Measurements from ENCODE around the gene LCN6.
"Not testable (repeated sequence)": the region's sequence is repeated elsewhere in the genome, so short reads cannot be mapped to it uniquely, and the experiment has no call there.

Gene LCN6

DNA sequence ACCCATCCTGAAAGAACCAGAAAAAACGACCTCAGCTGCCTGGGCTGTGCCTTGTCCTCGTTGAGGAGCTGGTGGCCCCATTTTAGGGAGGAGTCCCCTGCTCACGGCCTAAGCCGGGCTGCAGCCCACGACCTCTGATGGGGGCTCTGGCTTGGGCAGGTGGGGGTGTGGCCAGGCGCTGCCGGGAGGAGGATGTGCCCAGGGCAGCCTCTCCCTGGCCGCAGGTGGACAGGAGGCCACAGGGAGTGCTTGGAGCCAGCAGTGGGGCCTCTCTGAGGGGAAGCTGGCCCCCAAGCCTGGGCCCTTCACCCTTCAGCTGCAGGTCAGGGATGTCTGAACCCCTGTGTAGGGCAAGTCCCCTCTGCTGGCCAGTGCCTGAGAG lies 33.4 kb downstream of the LCN6 start:
- Histone ChIP-seq H3K9me3 (ENCODE audit: low read depth, low read length) (no peaks in the 10 kb centered on the region), H3K27ac (no peak overlapping the region), H3K36me3 (ENCODE audit: insufficient read depth, low read length) (no peaks in the 10 kb centered on the region), H3K4me3 (no peak overlapping the region), H3K9ac (ENCODE audit: insufficient read length) (no peak overlapping the region)
- no peak for DNase-seq (ENCODE audit: low read depth, low spot score)
- TF ChIP-seq POLR2AphosphoS5 (IDR thresholded peaks at IDR 0.05; ENCODE audit: borderline replicate concordance, low read depth, low read length) (no peak), FOXP2 (optimal IDR thresholded peaks at IDR 0.05; ENCODE audit: control extremely low read depth, extremely low read length, insufficient read depth) (no peak), EZH2 (IDR thresholded peaks at IDR 0.05) (no peak)

DNA sequence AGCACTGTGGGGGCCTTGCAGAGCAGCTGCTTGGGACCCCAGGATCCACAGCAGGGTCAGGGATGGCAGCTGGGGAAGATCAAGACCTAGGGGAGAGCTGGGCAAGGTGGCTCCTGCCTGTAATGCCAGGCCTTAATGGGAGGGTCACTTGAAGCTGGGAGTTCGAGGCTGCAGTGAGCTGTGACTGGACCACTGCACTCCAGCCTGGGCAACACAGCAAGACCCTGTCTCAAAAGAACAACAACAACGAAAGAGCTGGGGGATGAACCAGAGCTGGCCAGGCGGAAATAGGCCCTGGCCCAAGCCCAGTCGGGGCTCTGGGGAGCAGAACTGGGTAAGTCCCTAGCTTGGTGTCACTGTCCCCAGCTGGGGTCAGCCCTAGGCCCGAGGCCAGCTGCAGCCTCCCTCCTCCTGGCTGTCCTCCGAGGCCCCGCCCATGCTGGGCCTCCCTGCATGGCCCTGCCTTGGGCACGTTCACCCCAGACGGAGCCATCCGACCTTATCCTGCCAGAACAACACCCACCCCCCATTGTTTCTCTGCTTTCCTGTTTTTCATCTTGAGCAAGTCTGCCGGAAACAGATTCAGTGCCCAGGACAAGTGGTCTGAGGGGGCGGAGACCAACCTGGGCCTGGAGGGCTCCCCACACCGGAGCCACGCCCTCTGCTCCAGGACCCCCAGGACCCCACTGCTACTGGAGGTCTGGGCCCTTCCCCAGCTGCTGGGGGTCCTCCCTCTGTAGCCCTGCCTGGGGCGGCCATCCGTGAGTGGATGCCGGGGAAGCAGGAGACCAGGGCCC lies 34.0 kb downstream of the LCN6 start:
- no peak for DNase-seq (ENCODE audit: low read depth, low spot score)
- H3K4me3 ChIP-seq = peak overlapping the region; percentile 89

DNA sequence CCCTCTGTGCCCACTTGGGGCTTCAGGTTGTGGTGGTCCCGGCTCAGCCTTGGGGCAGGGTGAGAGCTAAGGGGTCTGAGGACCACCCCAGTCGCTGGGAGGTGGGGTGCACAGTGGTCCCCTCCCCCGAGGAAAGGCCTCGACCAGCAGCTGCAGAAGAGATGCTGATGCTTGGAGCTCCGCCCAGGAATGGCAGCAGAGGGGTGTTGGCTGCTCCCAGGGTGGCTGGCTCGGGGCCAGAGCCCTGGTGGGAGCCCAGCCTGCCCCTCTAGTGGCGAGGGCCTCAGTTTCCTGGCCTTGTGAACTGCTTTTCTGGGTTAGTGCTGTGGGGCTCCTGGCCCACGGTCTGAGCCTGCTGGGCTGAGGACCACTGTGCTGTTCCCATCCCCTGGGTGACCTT lies 34.8 kb downstream of the LCN6 start:
- no peak for TF ChIP-seq FOXP2 (optimal IDR thresholded peaks at IDR 0.05; ENCODE audit: control extremely low read depth, extremely low read length, insufficient read depth)
- peak overlapping the region; percentile 89 for H3K4me3 ChIP-seq
- H3K9me3 ChIP-seq (ENCODE audit: low read depth, low read length) = no peaks in the 10 kb centered on the region
- H3K9ac ChIP-seq (ENCODE audit: insufficient read length) = peak overlapping the region; percentile 79
- DNase-seq (ENCODE audit: low read depth, low spot score) = no peak
- H3K36me3 ChIP-seq (ENCODE audit: insufficient read depth, low read length) = no peaks in the 10 kb centered on the region
- H3K27ac ChIP-seq = no peak overlapping the region

More for the DNA sequence above, 34.0 kb downstream of the LCN6 start:
- Histone ChIP-seq H3K9ac (ENCODE audit: insufficient read length) (no peak overlapping the region), H3K9me3 (ENCODE audit: low read depth, low read length) (no peaks in the 10 kb centered on the region), H3K27ac (no peak overlapping the region), H3K36me3 (ENCODE audit: insufficient read depth, low read length) (no peaks in the 10 kb centered on the region)
- TF ChIP-seq FOXP2 (optimal IDR thresholded peaks at IDR 0.05; ENCODE audit: control extremely low read depth, extremely low read length, insufficient read depth) (no peak), POLR2AphosphoS5 (IDR thresholded peaks at IDR 0.05; ENCODE audit: borderline replicate concordance, low read depth, low read length) (no peak), EZH2 (IDR thresholded peaks at IDR 0.05) (no peak)

DNA sequence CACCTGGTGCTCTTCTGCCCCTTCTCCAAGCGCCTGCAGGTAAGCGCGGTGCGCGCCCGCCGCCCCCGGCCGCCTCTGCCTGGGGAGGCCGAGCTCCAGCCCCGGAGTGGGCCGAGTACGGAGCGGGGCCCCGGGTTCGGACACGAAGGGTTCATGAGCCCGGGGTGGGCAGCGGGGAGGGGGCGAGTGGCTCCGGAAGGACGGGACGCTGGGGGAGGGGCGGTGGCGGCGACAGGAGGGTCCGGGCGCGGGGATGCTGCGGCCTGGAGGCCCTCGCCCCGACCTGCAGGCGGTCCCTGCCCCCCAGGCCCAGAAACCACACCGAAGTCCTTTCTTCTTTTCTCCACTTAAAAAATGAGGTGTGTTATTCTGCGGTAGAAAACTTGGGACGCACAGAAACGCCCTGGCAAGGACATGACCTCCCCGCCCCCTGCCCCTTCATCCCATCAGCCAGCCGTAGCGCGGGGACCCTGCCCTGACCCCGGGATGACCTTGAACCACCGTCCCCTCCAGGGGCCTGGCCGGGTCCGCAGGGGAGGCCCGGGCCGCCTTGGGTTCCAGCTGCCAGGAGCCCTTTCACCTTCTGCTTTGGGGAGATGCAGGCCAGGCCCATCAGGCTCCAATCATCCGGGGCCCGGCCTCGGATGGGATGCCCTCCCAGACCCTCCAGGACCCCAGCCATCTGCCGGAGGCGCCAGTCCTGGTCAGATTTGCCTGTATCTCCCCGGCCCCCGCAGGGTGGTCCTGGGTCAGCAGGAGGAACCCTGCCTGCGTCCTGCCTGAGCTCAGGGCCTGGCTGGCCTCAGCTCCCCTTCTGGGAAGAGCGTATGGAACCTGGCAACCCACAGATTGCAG lies 35.4 kb downstream of the LCN6 start:
- TF ChIP-seq FOXP2 (optimal IDR thresholded peaks at IDR 0.05; ENCODE audit: control extremely low read depth, extremely low read length, insufficient read depth) (no peak), POLR2AphosphoS5 (IDR thresholded peaks at IDR 0.05; ENCODE audit: borderline replicate concordance, low read depth, low read length) (no peak), EZH2 (IDR thresholded peaks at IDR 0.05) (no peak)
- H3K4me3 ChIP-seq = peak overlapping the region; percentile 89
- DNase-seq (ENCODE audit: low read depth, low spot score) = no peak
- no peak overlapping the region for H3K27ac ChIP-seq
- no peaks in the 10 kb centered on the region for H3K9me3 ChIP-seq (ENCODE audit: low read depth, low read length)
- H3K9ac ChIP-seq (ENCODE audit: insufficient read length) = peak overlapping the region; percentile 79
- no peaks in the 10 kb centered on the region for H3K36me3 ChIP-seq (ENCODE audit: insufficient read depth, low read length)

DNA sequence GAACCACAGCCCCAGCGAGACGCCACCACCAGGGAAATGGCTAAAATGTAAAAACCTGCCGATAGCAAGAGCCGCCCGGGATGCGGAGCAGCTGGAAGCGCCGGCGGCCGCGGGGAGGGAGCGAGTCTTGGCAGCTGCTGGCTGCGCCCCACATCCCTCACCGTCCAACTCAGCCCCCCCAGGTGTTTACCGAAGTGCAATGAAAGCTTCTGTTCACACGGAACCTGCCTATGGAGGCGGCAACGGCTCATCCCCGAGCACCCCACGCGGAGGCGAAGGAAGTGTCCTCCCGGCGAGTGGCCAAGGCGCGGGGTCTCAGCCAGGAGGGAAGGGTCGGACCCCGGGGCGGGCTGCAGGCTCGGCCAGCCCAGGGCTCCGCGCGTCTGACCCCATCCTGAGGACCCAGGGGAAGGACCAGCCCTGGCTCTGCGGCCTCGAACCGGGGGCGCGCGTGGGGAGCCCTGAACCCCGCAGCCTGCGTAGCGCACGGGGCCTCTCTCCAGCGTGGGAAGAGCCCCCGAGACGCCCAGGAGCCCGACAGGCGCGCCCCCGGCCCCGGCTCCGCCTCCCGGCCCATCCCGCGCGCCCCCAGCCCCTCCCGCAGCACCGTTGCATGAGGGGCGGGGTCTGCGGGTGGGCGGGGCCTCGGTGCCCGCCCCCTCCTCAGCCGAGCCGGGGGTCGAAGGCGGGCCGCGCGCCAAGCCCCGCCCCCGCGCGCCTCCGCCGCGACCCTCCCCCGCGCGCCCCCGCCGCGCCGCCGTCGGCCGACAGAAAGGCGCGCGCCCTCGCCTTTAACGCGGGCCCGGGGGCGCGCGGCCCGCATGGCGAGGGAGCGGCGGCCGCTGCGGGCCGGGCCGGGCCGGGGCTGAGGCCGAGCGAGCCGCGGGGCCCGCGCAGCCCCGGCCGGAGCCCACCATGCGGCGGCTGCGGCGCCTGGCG lies 36.3 kb downstream of the LCN6 start, which contains the start of gene DIPK1B:
Gene DIPK1B, plus strand, starts transcription at position 822 of the 939 bp plus-strand sequence. Its CDS starts 94 bp downstream, at position 916.
- Histone ChIP-seq H3K4me3 (peak within 1 kb of the TSS; percentile 89), H3K9ac (ENCODE audit: insufficient read length) (peak within 1 kb of the TSS; percentile 79), H3K36me3 (ENCODE audit: insufficient read depth, low read length) (no peaks in the 10 kb centered on the region), H3K27ac (no peak within 1 kb of the TSS), H3K9me3 (ENCODE audit: low read depth, low read length) (no peaks in the 10 kb centered on the region)
- no peak for DNase-seq (ENCODE audit: low read depth, low spot score)
- TF ChIP-seq EZH2 (IDR thresholded peaks at IDR 0.05) (no peak), POLR2AphosphoS5 (IDR thresholded peaks at IDR 0.05; ENCODE audit: borderline replicate concordance, low read depth, low read length) (no peak), FOXP2 (optimal IDR thresholded peaks at IDR 0.05; ENCODE audit: control extremely low read depth, extremely low read length, insufficient read depth) (no peak)

DNA sequence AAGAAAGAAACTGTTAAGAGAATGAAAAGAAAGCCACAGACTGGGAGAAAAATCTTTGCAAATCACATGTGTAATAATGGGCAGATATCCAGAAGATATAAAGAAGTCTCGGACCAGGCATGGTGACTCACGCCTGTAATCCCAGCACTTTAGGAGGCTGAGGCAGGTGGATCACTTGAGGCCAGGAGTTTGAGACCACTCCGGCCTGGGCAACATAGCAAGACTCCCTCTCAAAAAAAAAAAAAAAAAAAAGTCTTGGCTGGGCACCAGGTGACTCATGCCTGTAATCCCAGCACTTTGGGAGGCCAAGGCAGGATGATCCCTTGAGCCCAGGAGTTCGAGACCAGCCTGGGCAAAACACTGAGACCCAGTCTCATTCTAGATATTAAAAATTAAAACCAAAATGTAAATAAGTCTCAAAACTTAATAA lies 37.1 kb downstream of the LCN6 start:
- not testable (repeated sequence) for H3K9ac ChIP-seq (ENCODE audit: insufficient read length); H3K9me3 ChIP-seq (ENCODE audit: low read depth, low read length); H3K4me3 ChIP-seq; H3K27ac ChIP-seq; H3K36me3 ChIP-seq (ENCODE audit: insufficient read depth, low read length); DNase-seq (ENCODE audit: low read depth, low spot score)

DNA sequence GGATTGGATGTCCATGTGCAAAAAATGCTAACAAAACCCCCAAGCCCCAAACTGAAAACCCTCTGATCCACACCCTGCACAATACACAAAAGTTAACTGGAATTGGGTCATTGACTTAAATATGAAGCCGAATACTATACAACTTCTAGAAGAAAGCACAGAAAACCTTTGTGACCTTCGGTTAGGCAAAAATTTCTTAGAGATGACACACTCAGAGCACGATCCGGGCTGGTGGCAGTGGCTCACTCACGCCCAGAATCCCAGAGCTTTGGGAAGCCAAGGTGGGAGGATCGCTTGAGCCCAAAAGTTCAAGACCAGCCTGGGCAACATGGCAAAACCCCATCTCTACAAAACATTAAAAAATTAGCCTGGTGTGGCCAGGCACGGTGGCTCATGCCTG lies 37.8 kb downstream of the LCN6 start:
- no peaks in the 10 kb centered on the region for H3K36me3 ChIP-seq (ENCODE audit: insufficient read depth, low read length)
- no peak overlapping the region for H3K4me3 ChIP-seq
- H3K9me3 ChIP-seq (ENCODE audit: low read depth, low read length) = no peaks in the 10 kb centered on the region
- no peak for DNase-seq (ENCODE audit: low read depth, low spot score)
- no peak overlapping the region for H3K27ac ChIP-seq
- TF ChIP-seq FOXP2 (optimal IDR thresholded peaks at IDR 0.05; ENCODE audit: control extremely low read depth, extremely low read length, insufficient read depth) = no peak
- TF ChIP-seq EZH2 (IDR thresholded peaks at IDR 0.05) = no peak
- no peak for TF ChIP-seq POLR2AphosphoS5 (IDR thresholded peaks at IDR 0.05; ENCODE audit: borderline replicate concordance, low read depth, low read length)
- H3K9ac ChIP-seq (ENCODE audit: insufficient read length) = no peak overlapping the region
